ENCODE data around the gene C15orf61.

Gene C15orf61

GRCh38 chr15:67571648-67572415 is 50.9 kb downstream of the C15orf61 start:
- no peak overlapping the region for H3K27ac ChIP-seq (ENCODE audit: low read depth, low read length)
- DNase-seq, result no peak
- no peak overlapping the region for H2BK5ac ChIP-seq (ENCODE audit: low read depth, low read length, poor library complexity)
- H3K79me1 ChIP-seq (ENCODE audit: low read length), result no peaks in the 10 kb centered on the region
- no peak overlapping the region for H3K4me3 ChIP-seq (ENCODE audit: low read depth, low read length)
- H3K4me1 ChIP-seq (ENCODE audit: control insufficient read depth in 1 of 2, insufficient read depth in 2 of 2, low read length in 2 of 2), result peaks cover 0 to 2% of the 10 kb centered on the region in 2 experiments
- H2BK120ac ChIP-seq (ENCODE audit: insufficient read depth, low read length, poor library complexity), result no peak overlapping the region
- H4K12ac ChIP-seq (ENCODE audit: low read depth, low read length), result no peak overlapping the region
- no peak overlapping the region for H2BK12ac ChIP-seq (ENCODE audit: low read length)
- H3K4ac ChIP-seq (ENCODE audit: low read depth, low read length), result no peak overlapping the region
- H3K4me2 ChIP-seq (ENCODE audit: low read length), result no peak overlapping the region
- H3K36me3 ChIP-seq (ENCODE audit: control insufficient read depth in 1 of 2, insufficient read depth in 2 of 2, low read length in 2 of 2), result no peaks in the 10 kb centered on the region
- no peaks in the 10 kb centered on the region for H3K79me2 ChIP-seq (ENCODE audit: control insufficient read depth, insufficient read depth, low read length, poor library complexity)
- no peak overlapping the region for H4K91ac ChIP-seq (ENCODE audit: low read depth, low read length)
- no peak overlapping the region for H2AFZ ChIP-seq (ENCODE audit: insufficient read depth, low read length, poor library complexity)
- H3K9me3 ChIP-seq (ENCODE audit: insufficient read depth, low read depth, low read length), result no peaks in the 10 kb centered on the region
- H3K23ac ChIP-seq (ENCODE audit: low read length), result no peak overlapping the region
- H3K27me3 ChIP-seq (ENCODE audit: insufficient read depth, low read length), result no peaks in the 10 kb centered on the region
- no peak overlapping the region for H4K8ac ChIP-seq (ENCODE audit: low read depth, low read length)
- no peak overlapping the region for H3K14ac ChIP-seq (ENCODE audit: low read length)
- no peak overlapping the region for H3K18ac ChIP-seq (ENCODE audit: low read length)
- WGBS (ENCODE audit: extremely low coverage, insufficient coverage, insufficient read length), result no CpG with 5 or more reads among the region's 5 CpGs
- H2AK5ac ChIP-seq (ENCODE audit: low read length), result no peak overlapping the region
- no peak overlapping the region for H3K9ac ChIP-seq (ENCODE audit: low read length)

GRCh38 chr15:67573194-67573593 is 52.3 kb downstream of the C15orf61 start:
- Histone ChIP-seq H3K9me3 (ENCODE audit: insufficient read depth, low read depth, low read length) (peaks cover 2% of the 10 kb centered on the region), H3K4me2 (ENCODE audit: low read length) (no peak overlapping the region), H4K91ac (ENCODE audit: low read depth, low read length) (no peak overlapping the region), H4K8ac (ENCODE audit: low read depth, low read length) (no peak overlapping the region), H3K4ac (ENCODE audit: low read depth, low read length) (no peak overlapping the region), H3K27me3 (ENCODE audit: insufficient read depth, low read length) (no peaks in the 10 kb centered on the region), H3K4me3 (ENCODE audit: low read depth, low read length) (no peak overlapping the region), H2AK5ac (ENCODE audit: low read length) (no peak overlapping the region), H3K79me1 (ENCODE audit: low read length) (no peaks in the 10 kb centered on the region), H3K23ac (ENCODE audit: low read length) (no peak overlapping the region), H3K9ac (ENCODE audit: low read length) (no peak overlapping the region), H3K27ac (ENCODE audit: low read depth, low read length) (no peak overlapping the region), H3K14ac (ENCODE audit: low read length) (no peak overlapping the region), H2BK12ac (ENCODE audit: low read length) (no peak overlapping the region), H2BK120ac (ENCODE audit: insufficient read depth, low read length, poor library complexity) (no peak overlapping the region), H3K4me1 (ENCODE audit: control insufficient read depth in 1 of 2, insufficient read depth in 2 of 2, low read length in 2 of 2) (peaks cover 0 to 2% of the 10 kb centered on the region in 2 experiments), H3K79me2 (ENCODE audit: control insufficient read depth, insufficient read depth, low read length, poor library complexity) (no peaks in the 10 kb centered on the region), H3K18ac (ENCODE audit: low read length) (no peak overlapping the region), H4K12ac (ENCODE audit: low read depth, low read length) (no peak overlapping the region), H2BK5ac (ENCODE audit: low read depth, low read length, poor library complexity) (no peak overlapping the region), H3K36me3 (ENCODE audit: control insufficient read depth in 1 of 2, insufficient read depth in 2 of 2, low read length in 2 of 2) (no peaks in the 10 kb centered on the region), H2AFZ (ENCODE audit: insufficient read depth, low read length, poor library complexity) (no peak overlapping the region)
- WGBS (ENCODE audit: extremely low coverage, insufficient coverage, insufficient read length), result no CpG with 5 or more reads among the region's 3 CpGs
- no peak for DNase-seq

GRCh38 chr15:67575039-67575502 is 54.1 kb downstream of the C15orf61 start:
- H3K4me1 ChIP-seq (ENCODE audit: control insufficient read depth in 1 of 2, insufficient read depth in 2 of 2, low read length in 2 of 2), result peaks cover 0 to 2% of the 10 kb centered on the region in 2 experiments
- no peaks in the 10 kb centered on the region for H3K79me2 ChIP-seq (ENCODE audit: control insufficient read depth, insufficient read depth, low read length, poor library complexity)
- H2AK5ac ChIP-seq (ENCODE audit: low read length), result no peak overlapping the region
- H4K91ac ChIP-seq (ENCODE audit: low read depth, low read length), result no peak overlapping the region
- H2BK12ac ChIP-seq (ENCODE audit: low read length), result no peak overlapping the region
- H3K27me3 ChIP-seq (ENCODE audit: insufficient read depth, low read length), result no peaks in the 10 kb centered on the region
- no peak overlapping the region for H4K12ac ChIP-seq (ENCODE audit: low read depth, low read length)
- no peak overlapping the region for H3K4me2 ChIP-seq (ENCODE audit: low read length)
- no CpG with 5 or more reads among the region's 4 CpGs for WGBS (ENCODE audit: extremely low coverage, insufficient coverage, insufficient read length)
- no peak overlapping the region for H3K4me3 ChIP-seq (ENCODE audit: low read depth, low read length)
- H4K8ac ChIP-seq (ENCODE audit: low read depth, low read length), result no peak overlapping the region
- no peak overlapping the region for H2AFZ ChIP-seq (ENCODE audit: insufficient read depth, low read length, poor library complexity)
- H3K14ac ChIP-seq (ENCODE audit: low read length), result no peak overlapping the region
- peaks cover 2% of the 10 kb centered on the region for H3K9me3 ChIP-seq (ENCODE audit: insufficient read depth, low read depth, low read length)
- no peak overlapping the region for H2BK120ac ChIP-seq (ENCODE audit: insufficient read depth, low read length, poor library complexity)
- H3K9ac ChIP-seq (ENCODE audit: low read length), result no peak overlapping the region
- no peaks in the 10 kb centered on the region for H3K79me1 ChIP-seq (ENCODE audit: low read length)
- H3K4ac ChIP-seq (ENCODE audit: low read depth, low read length), result no peak overlapping the region
- no peak overlapping the region for H2BK5ac ChIP-seq (ENCODE audit: low read depth, low read length, poor library complexity)
- DNase-seq, result no peak
- H3K18ac ChIP-seq (ENCODE audit: low read length), result no peak overlapping the region
- H3K27ac ChIP-seq (ENCODE audit: low read depth, low read length), result no peak overlapping the region
- no peaks in the 10 kb centered on the region for H3K36me3 ChIP-seq (ENCODE audit: control insufficient read depth in 1 of 2, insufficient read depth in 2 of 2, low read length in 2 of 2)
- no peak overlapping the region for H3K23ac ChIP-seq (ENCODE audit: low read length)

GRCh38 chr15:67578020-67578600 is 57.2 kb downstream of the C15orf61 start:
- WGBS (ENCODE audit: extremely low coverage, insufficient coverage, insufficient read length), result no CpG with 5 or more reads among the region's 4 CpGs

More at GRCh38 chr15:67578020-67578600, 57.2 kb downstream of the C15orf61 start:
- Histone ChIP-seq H3K9ac (ENCODE audit: low read length) (no peak overlapping the region), H3K27ac (ENCODE audit: low read depth, low read length) (no peak overlapping the region), H4K91ac (ENCODE audit: low read depth, low read length) (no peak overlapping the region), H3K18ac (ENCODE audit: low read length) (no peak overlapping the region), H3K79me1 (ENCODE audit: low read length) (no peaks in the 10 kb centered on the region), H2AK5ac (ENCODE audit: low read length) (no peak overlapping the region), H2BK120ac (ENCODE audit: insufficient read depth, low read length, poor library complexity) (no peak overlapping the region), H3K4me2 (ENCODE audit: low read length) (no peak overlapping the region), H3K79me2 (ENCODE audit: control insufficient read depth, insufficient read depth, low read length, poor library complexity) (no peaks in the 10 kb centered on the region), H2BK5ac (ENCODE audit: low read depth, low read length, poor library complexity) (no peak overlapping the region), H4K12ac (ENCODE audit: low read depth, low read length) (no peak overlapping the region), H3K4me1 (ENCODE audit: control insufficient read depth in 1 of 2, insufficient read depth in 2 of 2, low read length in 2 of 2) (peaks cover 0 to 2% of the 10 kb centered on the region in 2 experiments), H3K9me3 (ENCODE audit: insufficient read depth, low read depth, low read length) (peaks cover 2% of the 10 kb centered on the region), H3K14ac (ENCODE audit: low read length) (no peak overlapping the region), H3K23ac (ENCODE audit: low read length) (peak overlapping the region; percentile 48), H4K8ac (ENCODE audit: low read depth, low read length) (no peak overlapping the region), H2BK12ac (ENCODE audit: low read length) (no peak overlapping the region), H3K36me3 (ENCODE audit: control insufficient read depth in 1 of 2, insufficient read depth in 2 of 2, low read length in 2 of 2) (no peaks in the 10 kb centered on the region), H3K4me3 (ENCODE audit: low read depth, low read length) (no peak overlapping the region), H2AFZ (ENCODE audit: insufficient read depth, low read length, poor library complexity) (no peak overlapping the region), H3K27me3 (ENCODE audit: insufficient read depth, low read length) (no peaks in the 10 kb centered on the region), H3K4ac (ENCODE audit: low read depth, low read length) (no peak overlapping the region)
- DNase-seq, result no peak
